Measurements from ENCODE around the gene SLC19A1.

- no peak for TF ChIP-seq CTCF (IDR thresholded peaks at IDR 0.05; ENCODE audit: borderline replicate concordance, extremely low read depth, low read length, poor library complexity, severe bottlenecking)
- no peak for TF ChIP-seq EZH2 (IDR thresholded peaks at IDR 0.05; ENCODE audit: borderline replicate concordance, low read depth, low read length, severe bottlenecking)
These were observed 83.7 kb downstream of the SLC19A1 start for GRCh38 chr21:45458281-45459170.
